Cardiac muscle cell (in vitro differentiated cells and primary cell): ENCODE measurements around the gene NBAS. TPM values are rescaled to one million over a fixed set of nuclear protein-coding genes. Genes with fewer than 3 reads are reported as not detected.
"Not testable (repeated sequence)": the region's sequence is repeated elsewhere in the genome, so short reads cannot be mapped to it uniquely, and the experiment has no call there.

Source experiments
- DNase-seq, 2 donors: peaks; one replicate each; pipeline versions ENCODE4 v3.0.0 to v3.0.0-alpha.2; 2010 to 2017; ENCODE audit warnings: low read depth in 1 of 2, low spot score in 1 of 2
- H3K27ac ChIP-seq: fragments of 200-600 bp; sonication (generic); 2 replicates; pipeline ENCODE4 v1.5.1; 2016
- H3K27me3 ChIP-seq: fragments of 200-600 bp; sonication (generic); 2 replicates; pipeline ENCODE4 v1.6.0; 2016; ENCODE audit warnings: control low read depth
- H3K36me3 ChIP-seq: fragments of 200-600 bp; sonication (generic); 2 replicates; pipeline ENCODE4 v1.5.1; 2016; ENCODE audit warnings: control low read depth
- H3K4me1 ChIP-seq: fragments of 200-600 bp; sonication (generic); 2 replicates; pipeline ENCODE4 v1.8.1; 2017; ENCODE audit warnings: low read depth, mild to moderate bottlenecking, mixed run types
- H3K4me3 ChIP-seq: fragments of 200-600 bp; sonication (generic); 2 replicates; pipeline ENCODE4 v1.5.1; 2016; ENCODE audit warnings: mild to moderate bottlenecking
- H3K9me3 ChIP-seq: fragments of 200-600 bp; sonication (generic); 2 replicates; pipeline ENCODE4 v1.5.1; 2017; ENCODE audit warnings: low read depth, mild to moderate bottlenecking, control low read depth
- CTCF ChIP-seq: IDR thresholded peaks from 2 replicates; pipeline ENCODE4 v1.5.1; 2012; ENCODE audit warnings: low read depth, mild to moderate bottlenecking, low read length
- polyA plus RNA-seq: library from polyadenylated mRNA; unstranded; fragments of >200 nt; fragmentation: Nextera tagmentation; extraction: Ambion mirVana; gene quantifications from 2 replicates; pipeline ENCODE4 v1.2.1, GENCODE V29; 2016
- total RNA-seq: library from RNA; depleted of rRNA; stranded (reverse); fragments of >200 nt; gene quantifications from 2 replicates; pipeline ENCODE4 v1.2.3, GENCODE V29; 2016

The NBAS gene
- total and polyA plus RNA-seq, 2 experiments from 2014 or later, result 32.4 to 74.8 TPM

- Histone ChIP-seq H3K27ac (no peak overlapping the region), H3K9me3 (no peaks in the 10 kb centered on the region), H3K4me3 (no peak overlapping the region), H3K36me3 (no peaks in the 10 kb centered on the region), H3K4me1 (no peaks in the 10 kb centered on the region), H3K27me3 (no peaks in the 10 kb centered on the region)
- TF ChIP-seq CTCF, result no peak
- DNase-seq, result no peak
Observed at GRCh38 chr2:15222856-15223255, 338.3 kb downstream of the NBAS start.

DNA sequence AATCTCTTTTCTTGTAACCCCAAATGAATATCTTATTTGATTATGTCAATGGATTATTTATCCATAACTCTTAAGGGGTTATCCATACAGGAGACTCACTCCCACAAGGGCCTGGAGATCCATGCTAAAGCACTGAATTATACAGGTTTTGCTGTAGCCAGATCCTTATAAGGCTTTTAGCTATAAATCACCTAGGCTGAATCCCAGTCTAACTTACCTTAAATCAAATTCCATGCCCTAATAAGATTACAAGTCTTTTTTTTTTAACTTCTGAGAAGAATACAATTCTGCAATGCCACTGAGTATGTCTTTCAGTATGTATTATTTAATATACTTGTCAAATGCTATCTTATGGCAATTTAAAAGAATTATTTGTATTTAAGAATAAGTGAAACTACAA lies 340.5 kb downstream of the NBAS start:
- H3K4me3 ChIP-seq, result no peak overlapping the region
- H3K36me3 ChIP-seq, result no peaks in the 10 kb centered on the region
- no peak overlapping the region for H3K27ac ChIP-seq

GRCh38 chr2:15218423-15219086 lies 342.6 kb downstream of the NBAS start:
- DNase-seq, result no peak
- H3K27ac ChIP-seq, result no peak overlapping the region
- H3K4me3 ChIP-seq, result no peak overlapping the region
- H3K36me3 ChIP-seq, result no peaks in the 10 kb centered on the region
- H3K4me1 ChIP-seq, result no peaks in the 10 kb centered on the region
- H3K9me3 ChIP-seq, result no peaks in the 10 kb centered on the region
- H3K27me3 ChIP-seq, result no peaks in the 10 kb centered on the region
- TF ChIP-seq CTCF, result no peak

More for the DNA sequence above, 340.5 kb downstream of the NBAS start:
- Histone ChIP-seq H3K4me1 (no peaks in the 10 kb centered on the region), H3K9me3 (no peaks in the 10 kb centered on the region), H3K27me3 (no peaks in the 10 kb centered on the region)
- TF ChIP-seq CTCF, result no peak
- no peak for DNase-seq

DNA sequence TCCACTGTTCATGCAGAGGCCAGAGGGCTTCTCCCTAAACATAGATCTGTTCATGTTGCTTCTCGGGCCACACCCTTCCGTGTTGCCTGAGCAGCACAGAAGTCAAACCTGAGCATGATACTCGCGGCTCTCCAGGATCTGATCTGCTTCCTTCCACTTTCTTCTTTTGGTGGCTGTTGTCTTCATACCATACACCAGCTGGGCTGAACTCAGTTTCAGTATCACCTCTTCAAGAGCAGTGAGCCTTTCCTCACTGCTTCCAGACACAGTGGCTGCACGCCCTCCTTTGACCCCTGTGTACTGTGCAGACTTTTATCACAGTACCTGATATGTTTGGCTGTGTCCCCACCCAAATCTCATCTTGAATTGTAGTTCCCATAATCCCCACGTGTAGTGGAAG lies 348.9 kb downstream of the NBAS start:
- no peak for DNase-seq
- no peaks in the 10 kb centered on the region for H3K9me3 ChIP-seq
- no peak overlapping the region for H3K27ac ChIP-seq
- no peak for TF ChIP-seq CTCF
- no peaks in the 10 kb centered on the region for H3K27me3 ChIP-seq
- no peak overlapping the region for H3K4me3 ChIP-seq
- H3K4me1 ChIP-seq, result no peaks in the 10 kb centered on the region
- H3K36me3 ChIP-seq, result no peaks in the 10 kb centered on the region

GRCh38 chr2:15210542-15210941 lies 350.6 kb downstream of the NBAS start:
- not testable (repeated sequence) for H3K4me1 ChIP-seq, DNase-seq

GRCh38 chr2:15206419-15206818 lies 354.7 kb downstream of the NBAS start:
- Histone ChIP-seq H3K4me1 (peaks cover under 1% of the 10 kb centered on the region), H3K27me3 (no peaks in the 10 kb centered on the region), H3K36me3 (no peaks in the 10 kb centered on the region), H3K9me3 (no peaks in the 10 kb centered on the region), H3K4me3 (no peak overlapping the region), H3K27ac (no peak overlapping the region)
- no peak for DNase-seq
- no peak for TF ChIP-seq CTCF

More at GRCh38 chr2:15210542-15210941, 350.6 kb downstream of the NBAS start:
- not testable (repeated sequence) for H3K4me3 ChIP-seq, H3K27me3 ChIP-seq, H3K27ac ChIP-seq, H3K36me3 ChIP-seq, H3K9me3 ChIP-seq
